GM21619 (cell line): ENCODE measurements around the gene TOR2A.

Experiments
- ATAC-seq: cut with Tn5 transposase; IDR thresholded peaks from one replicate; pipeline ENCODE4 v1.9.1; 2021; ENCODE audit not compliant: unreplicated experiment

Gene TOR2A

GRCh38 chr9:127700594-127701255 is 34.4 kb downstream of the TOR2A start:
- ATAC-seq: no peak

GRCh38 chr9:127700140-127700539 is 35.0 kb downstream of the TOR2A start:
- ATAC-seq: no peak

- ATAC-seq: peak; percentile 91
These were observed 36.0 kb downstream of the TOR2A start for GRCh38 chr9:127698985-127699670.

- ATAC-seq: no peak
These were observed 36.7 kb downstream of the TOR2A start for GRCh38 chr9:127698386-127698785.

GRCh38 chr9:127697575-127697974 is 37.5 kb downstream of the TOR2A start:
- ATAC-seq: no peak

- no peak for ATAC-seq
These were observed 40.0 kb downstream of the TOR2A start for GRCh38 chr9:127694890-127695720.

- ATAC-seq: no peak
These were observed 41.4 kb downstream of the TOR2A start for GRCh38 chr9:127693697-127694096.

GRCh38 chr9:127693143-127693542 is 42.0 kb downstream of the TOR2A start:
- no peak for ATAC-seq

GRCh38 chr9:127692071-127692470 is 43.0 kb downstream of the TOR2A start:
- ATAC-seq: no peak

GRCh38 chr9:127690735-127691134 is 44.4 kb downstream of the TOR2A start:
- no peak for ATAC-seq

GRCh38 chr9:127689329-127690000 is 45.6 kb downstream of the TOR2A start:
- ATAC-seq: no peak

GRCh38 chr9:127686461-127687393 is 48.4 kb downstream of the TOR2A start:
- ATAC-seq: no peak

- no peak for ATAC-seq
These were observed 50.5 kb downstream of the TOR2A start for GRCh38 chr9:127684576-127684975.

GRCh38 chr9:127683723-127684122 is 51.4 kb downstream of the TOR2A start:
- ATAC-seq: no peak

- ATAC-seq: no peak
These were observed 52.5 kb downstream of the TOR2A start for GRCh38 chr9:127682351-127683136.
